A549 treated with AZD9567 at 1 μM for 4 hours (cell line): ENCODE data around the gene AIMP1. TPM values are rescaled to one million over a fixed set of nuclear protein-coding genes. Genes with fewer than 3 reads are reported as not detected.

Experiments used
- total RNA-seq: library from RNA; stranded (reverse); fragments of 200-300 nt; extraction: Qiagen RNA extraction; gene quantifications from 5 replicates; pipeline ENCODE4 v1.2.3, GENCODE V29; 2022; ENCODE audit not compliant: insufficient read depth

The AIMP1 gene
- 39.3 to 46.4 TPM (median 44.1 TPM) in 5 replicates for total RNA-seq

DNA sequence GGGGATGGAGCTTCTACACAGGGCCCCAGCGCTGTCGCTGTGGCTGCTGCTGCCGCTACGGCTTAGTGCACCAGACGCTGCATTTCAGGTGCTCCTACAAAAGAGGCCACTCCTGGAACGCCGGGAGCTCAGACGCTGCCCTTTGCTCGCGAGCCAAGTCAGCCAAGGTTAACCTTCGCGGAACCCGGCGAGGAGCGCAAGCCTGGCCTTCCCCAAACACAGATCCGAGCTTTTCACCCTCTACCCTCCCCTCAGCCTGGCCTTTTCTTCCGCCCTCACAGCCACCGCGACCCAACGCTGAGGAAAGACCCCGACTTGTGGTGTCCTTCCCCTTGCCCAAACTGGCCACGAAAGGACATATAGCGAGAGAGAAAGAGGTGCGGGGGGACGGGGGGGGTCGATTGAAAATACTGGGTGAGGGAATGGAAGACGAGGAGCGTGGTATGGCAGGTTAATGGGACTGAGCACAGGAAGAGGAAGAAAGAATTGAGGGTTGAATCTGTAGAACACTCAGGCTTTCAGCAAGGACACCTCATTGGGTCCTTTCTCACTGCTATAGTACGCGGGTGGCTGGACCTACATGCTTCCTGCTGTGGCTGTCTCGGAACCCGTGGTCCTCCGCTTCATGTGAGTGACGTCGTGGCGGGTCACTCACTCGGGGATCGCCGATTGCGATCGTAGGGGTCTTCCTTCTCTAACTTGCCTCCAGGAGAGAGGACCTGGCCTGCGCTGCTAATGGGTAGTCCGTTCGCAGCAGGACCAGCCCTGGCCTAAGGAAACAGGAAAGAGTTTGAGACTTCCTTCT is at the start of gene AIMP1, which contains the start of gene TBCK:
Gene AIMP1, plus strand, starts transcription at position 583 of the 805 bp plus-strand sequence. CDS start 8,460 bp downstream, outside the sequence.
Gene TBCK, minus strand, starts transcription at position 242 of the 805 bp plus-strand sequence. CDS start 7,249 bp downstream, outside the sequence.

DNA sequence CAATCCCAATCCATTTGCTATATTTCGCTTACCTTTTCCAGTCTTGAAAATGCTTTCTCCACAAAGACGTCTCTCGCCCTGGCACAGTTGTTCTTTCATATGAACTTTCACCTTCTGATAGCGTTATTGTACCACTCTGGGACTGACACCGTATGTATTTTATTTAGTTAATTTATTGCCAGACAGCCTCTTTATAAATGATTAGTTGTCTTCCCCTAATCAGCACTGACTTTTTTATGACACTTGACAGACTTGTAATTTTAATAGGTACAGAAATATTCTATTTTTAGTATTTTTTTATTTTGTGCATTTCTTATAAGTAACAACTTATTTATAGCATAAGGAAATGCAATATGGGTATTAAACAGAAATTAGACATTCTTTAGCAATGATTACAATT is 52.3 kb downstream of the AIMP1 start, which contains the start of gene GIMD1:
Gene GIMD1, minus strand, starts transcription at position 101 of the 400 bp plus-strand sequence. CDS start 1,343 bp downstream, outside the sequence.

Other genes starting within 250 kb of the AIMP1 start
- gene TBCK, start 341 bp upstream of the AIMP1 start, total RNA-seq = 2.9 to 6.4 TPM (median 3.0 TPM) in 5 replicates
- not detected in 5 replicates for gene GIMD1, start 52.2 kb downstream of the AIMP1 start, total RNA-seq